Neural cell (in vitro differentiated cells): ENCODE measurements around the gene GPS1.

Experiments used
- CTCF ChIP-seq: fragments of 450-650 bp; IDR thresholded peaks from 2 replicates; pipeline ENCODE4 v1.5.1; 2014; ENCODE audit warnings: antibody characterized with exemption, mild to moderate bottlenecking, moderate library complexity; ENCODE audit not compliant: poor library complexity, severe bottlenecking
- EP300 ChIP-seq: fragments of 450-650 bp; conservative IDR thresholded peaks from 2 replicates; pipeline ENCODE4 v1.6.1; 2014; ENCODE audit warnings: antibody characterized with exemption, mild to moderate bottlenecking, moderate library complexity; ENCODE audit not compliant: poor library complexity, severe bottlenecking
- EZH2 ChIP-seq: fragments of 200-600, 300-800 bp; shearing (Covaris generic), sonication (generic); IDR thresholded peaks from 2 replicates; pipeline ENCODE4 v1.6.1; 2014; ENCODE audit warnings: antibody characterized with exemption, low read length, borderline replicate concordance, mild to moderate bottlenecking; ENCODE audit not compliant: insufficient read depth, poor library complexity, severe bottlenecking
- MXI1 ChIP-seq: fragments of 450-650 bp; conservative IDR thresholded peaks from 2 replicates; pipeline ENCODE4 v1.6.1; 2014; ENCODE audit warnings: antibody characterized with exemption, mild to moderate bottlenecking; ENCODE audit not compliant: poor library complexity, severe bottlenecking
- POLR2AphosphoS5 ChIP-seq: IDR thresholded peaks from 2 replicates; pipeline ENCODE4 v1.6.1; 2012
- RAD21 ChIP-seq: fragments of 450-650 bp; conservative IDR thresholded peaks from 2 replicates; pipeline ENCODE4 v1.6.1; 2014; ENCODE audit warnings: antibody characterized with exemption, mild to moderate bottlenecking, moderate library complexity
- REST ChIP-seq: IDR thresholded peaks from 2 replicates; pipeline ENCODE4 v1.6.1; 2012; ENCODE audit warnings: borderline replicate concordance
- SMC3 ChIP-seq: fragments of 450-650 bp; conservative IDR thresholded peaks from 2 replicates; pipeline ENCODE4 v1.6.1; 2014; ENCODE audit warnings: antibody characterized with exemption, mild to moderate bottlenecking, moderate library complexity; ENCODE audit not compliant: poor library complexity
- TAF1 ChIP-seq: IDR thresholded peaks from 2 replicates; pipeline ENCODE4 v1.6.1; 2012; ENCODE audit warnings: low read depth

DNA sequence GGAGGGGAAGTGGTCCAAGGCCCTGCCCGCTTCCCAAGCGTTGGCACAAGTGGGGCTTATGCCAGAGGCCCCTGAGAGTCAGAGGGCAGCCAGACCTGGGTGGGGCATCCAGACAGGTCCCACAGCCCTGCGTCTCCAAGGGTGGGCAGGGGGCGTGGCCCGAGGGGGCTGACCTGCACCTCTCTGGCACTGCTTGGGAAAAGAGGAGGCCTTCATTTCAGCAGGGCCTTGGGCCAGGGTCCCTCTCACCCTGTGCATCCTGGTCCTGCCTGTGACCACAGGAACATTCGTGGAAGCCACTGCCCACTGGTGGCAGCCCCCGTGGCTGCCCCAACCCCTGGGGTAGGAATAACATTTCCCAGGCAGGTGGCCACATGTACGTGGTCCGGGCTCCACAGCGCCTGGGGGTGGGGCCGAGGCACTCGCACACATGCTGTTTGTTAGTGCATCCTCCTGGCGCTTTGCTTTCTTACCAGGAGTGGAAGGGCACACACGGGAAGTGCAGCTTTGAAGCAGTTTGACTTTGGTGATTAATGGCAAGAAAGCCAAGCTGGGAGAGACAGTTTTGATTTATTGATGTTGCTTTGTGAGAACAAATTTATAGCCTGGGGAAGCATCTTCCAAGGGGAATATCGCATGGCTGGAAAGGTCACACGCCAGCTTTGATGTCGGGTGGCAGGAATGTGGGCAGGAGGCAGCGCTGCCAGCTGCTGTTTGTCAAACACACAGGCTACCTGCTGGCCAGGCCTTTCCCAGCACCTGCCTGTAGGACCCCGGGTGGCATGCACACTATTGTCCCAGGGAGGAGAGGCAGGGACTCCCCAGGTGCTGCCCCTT, 33.3 kb upstream of the GPS1 start:
- TF ChIP-seq CTCF (no peak), RAD21 (no peak), POLR2AphosphoS5 (no peak), EZH2 (no peak), EP300 (no peak), REST (no peak), SMC3 (no peak), MXI1 (no peak), TAF1 (no peak)
